ENCODE measurements around the gene TLE5.

Gene TLE5

DNA sequence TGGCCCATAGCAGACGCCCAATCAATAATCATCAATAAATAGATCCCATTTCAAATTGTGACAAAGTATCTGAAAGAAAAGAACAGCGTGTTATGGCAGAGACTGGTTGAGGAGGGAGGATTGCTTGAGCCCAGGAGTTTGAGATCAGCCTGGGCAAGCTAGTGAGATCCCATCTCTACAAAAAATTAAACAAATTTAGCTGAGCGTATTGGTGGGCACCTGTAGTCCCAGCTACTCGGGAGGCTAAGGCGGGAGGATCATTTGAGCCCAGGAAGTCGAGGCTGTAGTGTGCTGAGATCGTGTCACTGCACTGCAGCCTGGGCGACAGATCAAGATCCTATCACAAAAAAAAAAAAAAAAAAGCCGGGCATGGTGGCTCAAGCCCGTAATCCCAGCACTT is 25.5 kb upstream of the TLE5 start:
- no peak for DNase-seq (ENCODE audit: low spot score)
- no peak for TF ChIP-seq CTCF (conservative IDR thresholded peaks at IDR 0.05; ENCODE audit: low read depth)
- H3K27ac ChIP-seq: no peak overlapping the region
- ChIA-PET POLR2A (ENCODE audit: low non-redundant PET) (no interaction called here), CTCF (no interaction called here)

DNA sequence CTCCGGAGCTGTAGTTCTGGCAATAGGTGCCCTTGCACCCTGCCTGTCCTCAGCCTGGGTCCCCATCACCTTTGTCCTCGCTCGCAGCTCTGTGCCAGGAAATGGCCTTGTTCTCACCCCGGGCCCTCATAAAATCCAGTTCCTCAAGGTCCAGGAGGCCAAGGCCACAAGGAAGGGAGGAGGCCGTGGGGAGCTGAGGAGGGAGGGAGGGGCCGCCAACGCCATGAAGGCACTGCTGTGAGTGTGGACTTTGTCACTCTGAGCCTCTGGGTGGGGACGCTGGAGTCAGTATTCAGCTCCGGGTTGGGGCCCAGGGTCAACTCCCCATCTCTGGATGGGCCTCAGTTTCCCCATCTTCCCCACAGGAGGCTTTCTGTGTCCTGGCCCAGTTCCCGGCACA is 22.6 kb upstream of the TLE5 start:
- no peak for TF ChIP-seq CTCF (conservative IDR thresholded peaks at IDR 0.05; ENCODE audit: low read depth)
- ChIA-PET CTCF (no interaction called here), POLR2A (ENCODE audit: low non-redundant PET) (no interaction called here)
- H3K27ac ChIP-seq: no peak overlapping the region
- DNase-seq (ENCODE audit: low spot score): no peak

GRCh38 chr19:3083964-3084363 is 21.7 kb upstream of the TLE5 start:
- no peak for DNase-seq (ENCODE audit: low spot score)
- POLR2A ChIA-PET (ENCODE audit: low non-redundant PET): no interaction called here
- TF ChIP-seq CTCF (conservative IDR thresholded peaks at IDR 0.05; ENCODE audit: low read depth): no peak
- CTCF ChIA-PET: no interaction called here
- H3K27ac ChIP-seq: no peak overlapping the region

DNA sequence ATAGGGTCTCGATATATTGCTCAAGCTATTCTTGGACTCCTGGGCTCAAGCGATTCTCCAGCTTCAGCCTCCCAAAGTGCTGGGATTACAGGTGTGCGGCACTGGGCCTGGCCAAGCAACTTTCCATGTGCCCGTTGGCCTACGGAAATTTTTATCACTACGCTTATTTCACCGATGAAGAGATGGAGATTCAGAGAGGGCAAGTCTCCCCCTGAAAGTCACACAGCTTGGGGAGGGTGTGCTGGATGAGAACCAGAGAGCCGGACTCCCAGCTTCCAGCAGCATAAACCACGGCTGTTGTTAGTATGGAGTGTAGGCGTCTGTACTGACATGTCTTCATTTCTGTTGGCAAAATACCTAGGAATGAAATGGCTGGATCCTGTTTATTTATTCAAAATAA is 20.0 kb upstream of the TLE5 start:
- no peak overlapping the region for H3K27ac ChIP-seq
- CTCF ChIA-PET: no interaction called here
- POLR2A ChIA-PET (ENCODE audit: low non-redundant PET): no interaction called here
- no peak for DNase-seq (ENCODE audit: low spot score)
- TF ChIP-seq CTCF (conservative IDR thresholded peaks at IDR 0.05; ENCODE audit: low read depth): no peak

DNA sequence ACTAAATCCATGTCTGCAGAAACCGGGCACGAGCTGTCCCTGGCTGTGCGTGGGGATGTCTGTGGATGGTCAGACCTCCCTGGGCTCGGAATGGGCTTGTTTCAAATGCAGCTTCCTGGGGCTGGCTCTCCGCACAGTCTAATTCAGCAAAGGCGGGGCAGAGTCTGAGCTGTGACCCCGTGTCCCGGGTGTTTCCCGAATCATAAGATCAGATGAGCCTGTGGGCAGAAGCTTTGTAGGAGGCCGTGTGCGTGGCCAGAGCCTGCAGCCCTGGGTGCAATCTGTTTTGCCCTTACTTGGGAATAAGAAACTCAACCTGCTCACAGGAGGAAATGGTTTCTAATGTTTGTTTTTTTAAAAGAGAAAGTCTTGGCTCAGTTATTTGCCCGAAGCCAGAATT is 18.0 kb upstream of the TLE5 start:
- POLR2A ChIA-PET (ENCODE audit: low non-redundant PET): no interaction called here
- H3K27ac ChIP-seq: peak overlapping the region; percentile 30; the same call in 1 of the 2 replicates
- CTCF ChIA-PET: interaction anchor here (1.1 kb wide), 1 partner anchor 28 kb away, joined by 4 read pairs; no protein-coding TSS in a partner anchor
- TF ChIP-seq CTCF (conservative IDR thresholded peaks at IDR 0.05; ENCODE audit: low read depth): no peak
- DNase-seq (ENCODE audit: low spot score): no peak

GRCh38 chr19:3079578-3079977 is 17.3 kb upstream of the TLE5 start:
- ChIA-PET POLR2A (ENCODE audit: low non-redundant PET) (no interaction called here), CTCF (interaction anchor here (0.6 to 1.1 kb wide), 2 partner anchors 29 to 128 kb away, joined by 3 to 4 read pairs; no protein-coding TSS in a partner anchor)
- DNase-seq (ENCODE audit: low spot score): no peak

More at GRCh38 chr19:3079578-3079977, 17.3 kb upstream of the TLE5 start:
- TF ChIP-seq CTCF (conservative IDR thresholded peaks at IDR 0.05; ENCODE audit: low read depth): no peak
- H3K27ac ChIP-seq: no peak overlapping the region
